WTC11 (cell line): ENCODE data around the gene CAPSL. TPM values are rescaled to one million over a fixed set of nuclear protein-coding genes. Genes with fewer than 3 reads are reported as not detected.

ENCODE experiments used
- ATAC-seq: fragments of 200-7000 bp; cut with Tn5 transposase; 2 replicates; pipeline ENCODE4 v1.10.0; 2021; ENCODE audit warnings: mild to moderate bottlenecking, moderate library complexity
- CTCF ChIA-PET: fragments of 300-600 bp; sonication (Branson Sonifier 250); formaldehyde crosslinking; loops from one replicate; lab custom pipeline; 2021; ENCODE audit warnings: antibody characterized with exemption; lab: Charles Lee
- POLR2A ChIA-PET: fragments of 350-600 bp; sonication (Branson Sonifier 250); formaldehyde crosslinking; loops from one replicate; lab custom pipeline; 2021; ENCODE audit warnings: antibody characterized with exemption; lab: Charles Lee
- DNase-seq: peaks from one replicate; pipeline ENCODE4 v3.0.0; 2021; ENCODE audit warnings: low spot score
- H3K27ac Mint-ChIP-seq: 2 replicates; pipeline ENCODE4 v1.8.0; 2021; ENCODE audit warnings: mixed read lengths
- H3K27me3 Mint-ChIP-seq: 2 replicates; pipeline ENCODE4 v1.8.0; 2021; ENCODE audit warnings: low read depth, mild to moderate bottlenecking, moderate library complexity, mixed read lengths
- H3K36me3 Mint-ChIP-seq: 2 replicates; pipeline ENCODE4 v1.8.0; 2021; ENCODE audit warnings: mixed read lengths
- H3K4me1 Mint-ChIP-seq: 2 replicates; pipeline ENCODE4 v1.8.0; 2022; ENCODE audit warnings: mixed read lengths
- H3K4me3 Mint-ChIP-seq: 2 replicates; pipeline ENCODE4 v1.8.0; 2021; ENCODE audit warnings: mild to moderate bottlenecking, moderate library complexity, mixed read lengths
- H3K9me3 Mint-ChIP-seq: 2 replicates; pipeline ENCODE4 v1.8.0; 2021; ENCODE audit warnings: mixed read lengths
- AFF4 ChIP-seq: sonication (generic); formaldehyde crosslinking; IDR thresholded peaks from 2 replicates; pipeline ENCODE4 v1.8.1; 2023; ENCODE audit warnings: mild to moderate bottlenecking, missing genetic modification reagents, borderline replicate concordance
- CDX4 ChIP-seq: fragments of 250-450 bp; sonication (Bioruptor Pico); IDR thresholded peaks from 2 replicates; pipeline ENCODE4 v1.9.0; 2021; ENCODE audit warnings: moderate library complexity, mild to moderate bottlenecking, inconsistent platforms, borderline replicate concordance
- E2F1 ChIP-seq: sonication (generic); formaldehyde crosslinking; IDR thresholded peaks from 2 replicates; pipeline ENCODE4 v1.8.0; 2022; ENCODE audit warnings: mild to moderate bottlenecking, missing genetic modification reagents
- EMX1 ChIP-seq: fragments of 250-450 bp; sonication (Bioruptor Pico); IDR thresholded peaks from 2 replicates; pipeline ENCODE4 v1.8.0; 2021; ENCODE audit warnings: mild to moderate bottlenecking
- ERG ChIP-seq: fragments of 250-450 bp; sonication (Bioruptor Pico); IDR thresholded peaks from 2 replicates; pipeline ENCODE4 v1.8.0; 2021; ENCODE audit warnings: mild to moderate bottlenecking
- ESRRA ChIP-seq: sonication (generic); formaldehyde crosslinking; IDR thresholded peaks from 2 replicates; pipeline ENCODE4 v1.8.1; 2022; ENCODE audit warnings: mild to moderate bottlenecking, missing genetic modification reagents, borderline replicate concordance
- ETV6 ChIP-seq: sonication (generic); formaldehyde crosslinking; IDR thresholded peaks from 2 replicates; pipeline ENCODE4 v1.8.1; 2022; ENCODE audit warnings: mild to moderate bottlenecking, missing genetic modification reagents
- FOXJ3 ChIP-seq: sonication (generic); formaldehyde crosslinking; IDR thresholded peaks from 2 replicates; pipeline ENCODE4 v1.9.0; 2021; ENCODE audit warnings: missing genetic modification reagents, mild to moderate bottlenecking, borderline replicate concordance
- GABPB1 ChIP-seq: sonication (generic); formaldehyde crosslinking; IDR thresholded peaks from 2 replicates; pipeline ENCODE4 v1.8.1; 2023; ENCODE audit warnings: mild to moderate bottlenecking, missing genetic modification reagents
- GRHL2 ChIP-seq: fragments of 250-450 bp; sonication (Bioruptor Pico); IDR thresholded peaks from 2 replicates; pipeline ENCODE4 v1.8.0; 2022; ENCODE audit warnings: mild to moderate bottlenecking, moderate library complexity; ENCODE audit not compliant: insufficient replicate concordance, severe bottlenecking
- GTF2I ChIP-seq: fragments of 250-450 bp; sonication (Bioruptor Pico); conservative IDR thresholded peaks from 2 replicates; pipeline ENCODE4 v1.4.0; 2021; ENCODE audit warnings: mild to moderate bottlenecking
- MLX ChIP-seq: sonication (generic); formaldehyde crosslinking; IDR thresholded peaks from 2 replicates; pipeline ENCODE4 v1.8.1; 2023; ENCODE audit warnings: mild to moderate bottlenecking, missing genetic modification reagents, moderate library complexity
- MYBL2 ChIP-seq: sonication (generic); formaldehyde crosslinking; IDR thresholded peaks from 2 replicates; pipeline ENCODE4 v1.8.1; 2023; ENCODE audit warnings: mild to moderate bottlenecking, moderate library complexity, missing genetic modification reagents
- NFE2L1 ChIP-seq: sonication (generic); formaldehyde crosslinking; IDR thresholded peaks from 2 replicates; pipeline ENCODE4 v1.8.1; 2023; ENCODE audit warnings: missing genetic modification reagents
- NFYB ChIP-seq: sonication (generic); formaldehyde crosslinking; conservative IDR thresholded peaks from 2 replicates; pipeline ENCODE4 v1.8.0; 2022; ENCODE audit warnings: low read depth, missing genetic modification reagents
- NR2C2 ChIP-seq: sonication (generic); formaldehyde crosslinking; IDR thresholded peaks from 2 replicates; pipeline ENCODE4 v1.8.0; 2022; ENCODE audit warnings: mild to moderate bottlenecking, missing genetic modification reagents
- SMAD3 ChIP-seq: sonication (generic); formaldehyde crosslinking; IDR thresholded peaks from 2 replicates; pipeline ENCODE4 v1.8.0; 2022; ENCODE audit warnings: missing genetic modification reagents, mild to moderate bottlenecking, borderline replicate concordance
- SOX15 ChIP-seq: fragments of 250-450 bp; sonication (Bioruptor Pico); IDR thresholded peaks from 2 replicates; pipeline ENCODE4 v1.9.0; 2021; ENCODE audit warnings: mild to moderate bottlenecking
- TEAD1 ChIP-seq: sonication (generic); formaldehyde crosslinking; IDR thresholded peaks from 2 replicates; pipeline ENCODE4 v1.8.0; 2022; ENCODE audit warnings: mild to moderate bottlenecking, missing genetic modification reagents
- TP53 ChIP-seq: sonication (generic); formaldehyde crosslinking; IDR thresholded peaks from 2 replicates; pipeline ENCODE4 v1.8.1; 2023; ENCODE audit warnings: mild to moderate bottlenecking, missing genetic modification reagents
- USF2 ChIP-seq: sonication (generic); formaldehyde crosslinking; IDR thresholded peaks from 2 replicates; pipeline ENCODE4 v1.8.1; 2023; ENCODE audit warnings: mild to moderate bottlenecking, missing genetic modification reagents, moderate library complexity
- ZBTB21 ChIP-seq: sonication (generic); formaldehyde crosslinking; IDR thresholded peaks from 2 replicates; pipeline ENCODE4 v1.8.1; 2023; ENCODE audit warnings: mild to moderate bottlenecking, missing genetic modification reagents, borderline replicate concordance
- ZNF138 ChIP-seq: sonication (generic); formaldehyde crosslinking; conservative IDR thresholded peaks from 2 replicates; pipeline ENCODE4 v1.8.1; 2022; ENCODE audit warnings: mild to moderate bottlenecking, moderate library complexity, missing genetic modification reagents
- ZNF396 ChIP-seq: fragments of 250-450 bp; sonication (Bioruptor Pico); IDR thresholded peaks from 2 replicates; pipeline ENCODE4 v1.8.0; 2021; ENCODE audit warnings: mild to moderate bottlenecking, moderate library complexity, borderline replicate concordance
- total RNA-seq: library from RNA; stranded (reverse); gene quantifications from 3 replicates; pipeline ENCODE4 v1.2.3, GENCODE V29; 2021
- TF ChIP-seq, protein P1 (sequence below): fragments of 250-450 bp; sonication (Bioruptor Pico); conservative IDR thresholded peaks from 2 replicates; pipeline ENCODE4 v1.9.0; 2021; ENCODE audit warnings: mild to moderate bottlenecking

CAPSL gene
- total RNA-seq, 1 experiment from 2014 or later: not detected

GRCh38 chr5:35876454-35876853 lies 62.0 kb downstream of the CAPSL start:
- ChIA-PET POLR2A (interaction anchor here (0.6 kb wide), 1 partner anchor 1861 kb away, joined by 3 read pairs; no protein-coding TSS in a partner anchor), CTCF (no interaction called here)
- H3K36me3 Mint-ChIP-seq: no peaks in the 10 kb centered on the region
- no peak for DNase-seq
- H3K27ac Mint-ChIP-seq: no peak overlapping the region
- H3K27me3 Mint-ChIP-seq: no peaks in the 10 kb centered on the region; the same call in 1 of the 2 replicates
- no peaks in the 10 kb centered on the region for H3K4me1 Mint-ChIP-seq
- no peak for ATAC-seq
- no peak for TF ChIP-seq TEAD1 (CRISPR knock-in tag)
- no peak for TF ChIP-seq ERG (CRISPR knock-in tag)
- TF ChIP-seq, protein P1, sequence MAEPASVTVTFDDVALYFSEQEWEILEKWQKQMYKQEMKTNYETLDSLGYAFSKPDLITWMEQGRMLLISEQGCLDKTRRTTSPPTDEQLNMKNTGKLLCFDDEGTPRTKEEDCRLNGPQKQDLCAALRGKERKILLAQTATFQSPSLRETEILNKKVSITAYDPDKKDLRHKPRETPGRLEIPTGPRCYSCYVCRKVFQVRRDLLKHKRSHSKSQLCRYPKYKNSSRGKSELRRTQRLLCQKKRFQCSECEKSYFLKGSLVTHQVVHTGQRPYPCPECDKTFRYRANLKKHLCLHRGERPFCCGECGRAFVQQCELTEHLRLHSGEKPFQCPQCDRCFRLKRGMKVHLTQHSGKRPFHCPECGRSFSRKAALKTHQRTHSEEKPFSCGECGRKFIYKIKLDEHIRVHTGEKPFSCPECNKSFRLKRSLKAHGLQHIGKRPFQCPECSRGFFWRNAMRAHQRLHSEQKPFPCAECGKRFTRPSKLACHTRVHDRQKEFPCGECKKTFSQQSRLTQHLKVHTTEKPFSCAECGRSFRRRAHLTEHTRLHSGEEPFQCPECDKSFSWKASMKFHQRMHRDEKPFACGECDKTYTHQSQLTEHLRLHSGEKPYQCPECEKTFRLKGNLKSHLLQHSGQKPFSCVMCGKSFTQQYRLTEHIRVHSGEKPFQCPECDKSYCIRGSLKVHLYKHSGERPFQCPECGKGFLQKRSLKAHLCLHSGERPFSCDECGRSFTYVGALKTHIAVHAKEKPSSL: no peak
- TF ChIP-seq CDX4 (CRISPR knock-in tag): no peak
- no peak for TF ChIP-seq GABPB1 (CRISPR knock-in tag)
- no peak for TF ChIP-seq EMX1 (CRISPR knock-in tag)
- no peak for TF ChIP-seq ZNF396 (CRISPR knock-in tag)
- TF ChIP-seq USF2 (CRISPR knock-in tag): no peak
- TF ChIP-seq ZBTB21 (CRISPR knock-in tag): no peak
- no peak for TF ChIP-seq SMAD3 (CRISPR knock-in tag)
- no peak for TF ChIP-seq NFYB
- TF ChIP-seq GTF2I (CRISPR knock-in tag): no peak
- no peak for TF ChIP-seq ESRRA (CRISPR knock-in tag)
- no peak for TF ChIP-seq E2F1
- H3K4me3 Mint-ChIP-seq: no peak overlapping the region
- peaks cover 3% of the 10 kb centered on the region; the same call in 1 of the 2 replicates for H3K9me3 Mint-ChIP-seq

DNA sequence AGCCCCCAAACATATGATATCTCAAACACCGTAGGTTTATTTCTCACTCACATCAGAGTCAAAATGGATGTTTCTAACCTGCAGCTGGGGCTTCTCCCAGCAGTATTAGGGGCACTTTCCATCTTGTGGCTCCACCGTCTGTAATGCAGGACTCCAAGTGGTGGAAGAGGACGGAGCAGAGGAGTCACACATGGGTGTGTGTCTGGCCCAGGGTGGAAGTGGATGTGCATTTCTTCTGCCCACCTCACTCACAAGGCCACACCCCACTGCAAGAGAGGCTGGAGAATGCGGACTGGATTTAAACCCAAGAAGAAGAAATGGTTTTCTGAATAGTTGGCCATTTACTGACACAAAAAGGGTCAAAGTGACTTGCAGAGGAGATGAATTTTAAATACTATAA lies 67.8 kb downstream of the CAPSL start:
- DNase-seq (no peak), ATAC-seq (no peak)
- H3K27ac Mint-ChIP-seq: no peak overlapping the region
- peaks cover 8% of the 10 kb centered on the region for H3K27me3 Mint-ChIP-seq
- H3K9me3 Mint-ChIP-seq: peaks cover 8% of the 10 kb centered on the region; the same call in 1 of the 2 replicates
- no peak overlapping the region for H3K4me3 Mint-ChIP-seq
- H3K4me1 Mint-ChIP-seq: no peaks in the 10 kb centered on the region
- CTCF ChIA-PET: no interaction called here
- POLR2A ChIA-PET: no interaction called here
- H3K36me3 Mint-ChIP-seq: no peaks in the 10 kb centered on the region
- TF ChIP-seq SOX15 (CRISPR knock-in tag): no peak
- no peak for TF ChIP-seq FOXJ3
- no peak for TF ChIP-seq NR2C2
- no peak for TF ChIP-seq SMAD3 (CRISPR knock-in tag)
- no peak for TF ChIP-seq MYBL2 (CRISPR knock-in tag)
- no peak for TF ChIP-seq MLX (CRISPR knock-in tag)
- TF ChIP-seq TP53: no peak
- TF ChIP-seq ZNF138 (CRISPR knock-in tag): no peak
- TF ChIP-seq GRHL2 (CRISPR knock-in tag): no peak
- TF ChIP-seq GTF2I (CRISPR knock-in tag): no peak
- TF ChIP-seq AFF4 (CRISPR knock-in tag): no peak
- TF ChIP-seq ETV6 (CRISPR knock-in tag): no peak
- TF ChIP-seq NFE2L1 (CRISPR knock-in tag): no peak
